ENCODE results near the gene MEGF6. TPM values are rescaled to one million over a fixed set of nuclear protein-coding genes. Genes with fewer than 3 reads are reported as not detected.

Gene MEGF6
- total RNA-seq, 4 donors from 2014 or later, result 4.1 to 27.1 (median 11.4) TPM

- no peaks in the 10 kb centered on the region for H3K9me3 ChIP-seq
- no peaks in the 10 kb centered on the region for H3K27me3 ChIP-seq
- in situ Hi-C loops (cut with MboI; ENCODE audit: low pct_ligation_motif_present in 1 of 4, low pct_unique_long_range_greater_than_20kb in 1 of 4, low sequenced_read_pairs in 3 of 4) (no loop called here), intact Hi-C loops (cut with DNase I; ENCODE audit: low total_unique reads) (no loop called here)
- no peak overlapping the region for H3K4me3 ChIP-seq
- H3K36me3 ChIP-seq, result peaks cover 0 to 38% (median 18%) of the 10 kb centered on the region in 4 donors
- TF ChIP-seq EP300 (IDR thresholded peaks at IDR 0.05; ENCODE audit: low read depth), result no peak
- DNase-seq, result no peak
- no peak overlapping the region for H3K27ac ChIP-seq
- 94% methylated on average over 22 of the region's 22 CpGs; no CpG with 5 or more reads in 1 of the 2 donors for WGBS, 2 donors (ENCODE audit: low coverage in 1 of 2)
- no peaks in the 10 kb centered on the region for H3K4me1 ChIP-seq
Observed at GRCh38 chr1:3634059-3634800, 22.9 kb upstream of the MEGF6 start.

GRCh38 chr1:3633344-3634058, 22.2 kb upstream of the MEGF6 start:
- 93% methylated on average over 28 of the region's 28 CpGs; no CpG with 5 or more reads in 1 of the 2 donors for WGBS, 2 donors (ENCODE audit: low coverage in 1 of 2)
- Histone ChIP-seq H3K4me3 (no peak overlapping the region), H3K36me3 (peaks cover 0 to 42% (median 19%) of the 10 kb centered on the region in 4 donors), H3K4me1 (no peaks in the 10 kb centered on the region), H3K27ac (no peak overlapping the region), H3K9me3 (no peaks in the 10 kb centered on the region), H3K27me3 (no peaks in the 10 kb centered on the region)
- intact Hi-C loops (cut with DNase I; ENCODE audit: low total_unique reads) (no loop called here), in situ Hi-C loops (cut with MboI; ENCODE audit: low pct_ligation_motif_present in 1 of 4, low pct_unique_long_range_greater_than_20kb in 1 of 4, low sequenced_read_pairs in 3 of 4) (no loop called here)
- TF ChIP-seq EP300 (IDR thresholded peaks at IDR 0.05; ENCODE audit: low read depth) (no peak), POLR2A (IDR thresholded peaks at IDR 0.05) (no peak)
- DNase-seq, result no peak

DNA sequence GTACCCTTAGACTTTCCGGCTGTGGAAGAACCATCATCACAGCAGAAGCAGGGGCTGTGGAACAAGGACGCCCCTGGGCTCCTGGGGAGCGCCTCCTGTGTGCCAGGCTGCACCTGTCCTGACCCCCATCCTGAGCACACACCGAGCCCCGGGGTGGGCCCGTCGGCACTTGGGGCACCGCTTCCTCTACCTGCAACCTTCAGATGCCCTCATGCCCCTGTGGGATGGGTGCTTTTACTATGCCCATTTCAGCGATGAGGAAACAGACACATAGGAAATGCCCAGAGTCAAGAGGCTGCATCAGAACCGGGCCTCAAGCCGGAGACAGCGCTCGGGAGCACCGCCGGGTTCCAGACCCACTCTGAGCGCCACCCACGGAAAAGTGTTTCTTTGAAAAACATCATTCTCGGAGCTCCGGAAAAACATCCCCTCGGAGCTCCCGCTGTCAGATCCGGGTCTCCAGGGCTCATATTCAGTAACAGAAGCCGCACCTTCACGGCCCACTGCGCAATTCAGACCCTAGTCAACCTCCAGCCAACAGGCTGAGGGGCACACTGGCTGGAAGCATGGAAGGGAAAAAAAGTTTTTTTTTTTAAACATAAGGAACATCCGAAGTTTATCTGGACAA, 21.5 kb upstream of the MEGF6 start:
- no peak overlapping the region for H3K27ac ChIP-seq
- no peak for DNase-seq
- no peaks in the 10 kb centered on the region for H3K4me1 ChIP-seq
- no peaks in the 10 kb centered on the region for H3K9me3 ChIP-seq
- 95 to 96% methylated on average over 5 to 26 of the region's 26 CpGs for WGBS, 2 donors (ENCODE audit: low coverage in 1 of 2)
- in situ Hi-C loops (cut with MboI; ENCODE audit: low pct_ligation_motif_present in 1 of 4, low pct_unique_long_range_greater_than_20kb in 1 of 4, low sequenced_read_pairs in 3 of 4), result no loop called here
- H3K4me3 ChIP-seq, result no peak overlapping the region
- intact Hi-C loops (cut with DNase I; ENCODE audit: low total_unique reads), result no loop called here
- H3K27me3 ChIP-seq, result no peaks in the 10 kb centered on the region
- H3K36me3 ChIP-seq, result peaks cover 0 to 42% (median 18%) of the 10 kb centered on the region in 4 donors
- TF ChIP-seq EP300 (IDR thresholded peaks at IDR 0.05; ENCODE audit: low read depth), result no peak
- no peak for TF ChIP-seq CTCF (IDR thresholded peaks at IDR 0.05)
- TF ChIP-seq POLR2A (IDR thresholded peaks at IDR 0.05), result no peak
- TF ChIP-seq POLR2AphosphoS5 (IDR thresholded peaks at IDR 0.05), result no peak

- H3K27me3 ChIP-seq, result no peaks in the 10 kb centered on the region
- no peak for TF ChIP-seq POLR2A (IDR thresholded peaks at IDR 0.05)
- peaks cover 0 to 38% (median 18%) of the 10 kb centered on the region in 4 donors for H3K36me3 ChIP-seq
- in situ Hi-C loops (cut with MboI; ENCODE audit: low pct_ligation_motif_present in 1 of 4, low pct_unique_long_range_greater_than_20kb in 1 of 4, low sequenced_read_pairs in 3 of 4) (no loop called here), intact Hi-C loops (cut with DNase I; ENCODE audit: low total_unique reads) (no loop called here)
- H3K4me1 ChIP-seq, result no peaks in the 10 kb centered on the region
- H3K4me3 ChIP-seq, result no peak overlapping the region
- no peak for DNase-seq
- no peaks in the 10 kb centered on the region for H3K9me3 ChIP-seq
- H3K27ac ChIP-seq, result no peak overlapping the region
- WGBS, 2 donors (ENCODE audit: low coverage in 1 of 2), result 97% methylated on average over 17 of the region's 17 CpGs; no CpG with 5 or more reads in 1 of the 2 donors
Observed at GRCh38 chr1:3632298-3632697, 21.0 kb upstream of the MEGF6 start.

DNA sequence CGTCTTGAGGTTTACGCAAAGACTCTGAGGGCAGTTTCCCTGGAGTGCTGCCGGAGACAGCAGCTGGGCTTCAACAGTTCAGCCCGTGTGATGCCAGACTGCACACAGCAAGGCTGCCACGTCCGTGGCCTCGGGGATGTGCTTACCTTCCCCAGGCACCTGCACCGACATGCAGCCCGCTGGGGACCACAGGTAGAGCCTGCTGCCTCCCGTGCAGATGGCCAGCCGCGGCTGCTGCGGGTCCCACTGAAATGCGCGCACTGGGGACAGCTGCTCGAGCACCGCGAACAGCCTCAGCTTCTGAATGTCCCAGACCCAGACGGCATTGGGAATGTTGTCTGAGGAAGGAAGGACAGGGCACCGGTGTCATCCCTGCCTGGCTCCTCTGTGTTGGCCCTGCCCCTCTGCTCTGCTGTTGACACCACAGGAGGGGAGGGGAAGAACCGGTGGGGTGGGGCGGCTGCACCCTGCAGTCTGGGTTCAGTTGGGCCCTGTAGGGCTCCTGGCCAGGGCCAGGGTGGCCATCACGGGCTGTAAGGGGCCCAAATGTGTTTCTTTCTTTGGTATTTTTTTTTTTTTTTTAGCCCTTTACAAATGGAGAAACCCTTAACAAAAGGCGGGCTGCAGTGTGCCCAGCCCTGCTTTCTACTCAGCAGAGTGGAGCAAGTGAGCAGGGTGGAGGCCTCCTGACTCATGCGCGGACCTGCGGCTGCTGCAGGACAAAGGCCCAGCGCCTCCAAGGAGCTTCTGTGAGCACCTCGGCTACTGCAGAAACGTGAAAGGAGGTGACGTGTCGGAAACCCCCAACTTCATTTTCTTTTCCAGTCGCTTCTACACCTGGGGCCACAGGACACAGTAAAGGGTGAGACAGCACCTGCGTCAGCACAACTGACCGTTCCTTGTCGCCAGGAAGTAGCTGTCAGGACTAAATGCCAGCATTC, 20.3 kb upstream of the MEGF6 start:
- in situ Hi-C loops (cut with MboI; ENCODE audit: low pct_ligation_motif_present in 1 of 4, low pct_unique_long_range_greater_than_20kb in 1 of 4, low sequenced_read_pairs in 3 of 4) (no loop called here), intact Hi-C loops (cut with DNase I; ENCODE audit: low total_unique reads) (no loop called here)
- Histone ChIP-seq H3K4me3 (no peak overlapping the region), H3K4me1 (no peaks in the 10 kb centered on the region), H3K9me3 (no peaks in the 10 kb centered on the region), H3K27ac (no peak overlapping the region), H3K36me3 (peaks cover 0 to 34% (median 16%) of the 10 kb centered on the region in 4 donors), H3K27me3 (no peaks in the 10 kb centered on the region)
- TF ChIP-seq CTCF (IDR thresholded peaks at IDR 0.05), result no peak
- TF ChIP-seq POLR2AphosphoS5 (IDR thresholded peaks at IDR 0.05), result no peak
- TF ChIP-seq POLR2A (IDR thresholded peaks at IDR 0.05), result no peak
- TF ChIP-seq EP300 (IDR thresholded peaks at IDR 0.05; ENCODE audit: low read depth), result no peak
- no peak for DNase-seq
- 83 to 84% methylated on average over 1 to 28 of the region's 36 CpGs for WGBS, 2 donors (ENCODE audit: low coverage in 1 of 2)
